Spinal cord (tissue), 10 donors: ENCODE data around the gene SHKBP1. TPM values are rescaled to one million over a fixed set of nuclear protein-coding genes. Genes with fewer than 3 reads are reported as not detected.

Experiments
- DNase-seq, 6 donors: peaks; one replicate each; pipeline versions ENCODE4 v3.0.0 to v3.0.0-alpha.2; 2013 to 2015; ENCODE audit warnings: low spot score in 6 of 6, low read depth in 4 of 6
- H3K27ac ChIP-seq: one replicate; pipeline ENCODE4 v1.5.1; 2013; ENCODE audit warnings: low read depth, low read length, control low read depth
- H3K27me3 ChIP-seq: one replicate; pipeline ENCODE4 v1.6.1; 2013; ENCODE audit warnings: low read length; ENCODE audit not compliant: control insufficient read depth, insufficient read depth
- H3K36me3 ChIP-seq: one replicate; pipeline ENCODE4 v1.6.1; 2013; ENCODE audit warnings: low read length; ENCODE audit not compliant: control insufficient read depth, insufficient read depth
- H3K4me1 ChIP-seq: one replicate; pipeline ENCODE4 v1.6.1; 2013; ENCODE audit warnings: low read length; ENCODE audit not compliant: control insufficient read depth, insufficient read depth
- H3K4me3 ChIP-seq: one replicate; pipeline ENCODE4 v1.5.1; 2013; ENCODE audit warnings: low read depth, low read length, control low read depth
- H3K9me3 ChIP-seq: one replicate; pipeline ENCODE4 v1.6.1; 2013; ENCODE audit warnings: low read length; ENCODE audit not compliant: control insufficient read depth, insufficient read depth
- WGBS: methylation state at CpG from one replicate; pipeline ENCODE4 v1.1.5; 2013; ENCODE audit warnings: missing lambda C conversion rate; ENCODE audit not compliant: insufficient coverage; 5-methylcytosine and 5-hydroxymethylcytosine counted together
- polyA plus RNA-seq, 2 donors: library from polyadenylated mRNA; unstranded; fragments of 120-200 nt; gene quantifications; one replicate each; pipeline ENCODE4 v1.2.1, GENCODE V29; 2013; ENCODE audit not compliant: insufficient read length in 2 of 2
- total RNA-seq, 2 donors: library from RNA; depleted of rRNA in 1 of 2; stranded (reverse); fragments of 120-200 nt in 1 of 2; fragments of >200 nt in 1 of 2; gene quantifications; one replicate each; pipeline versions ENCODE4 v1.2.3 to v1.2.4, GENCODE V29; 2013 to 2014
- donor health status: healthy.

Gene SHKBP1
- total and polyA plus RNA-seq, 4 donors: 9.6 to 43.1 (median 24.4) TPM

DNA sequence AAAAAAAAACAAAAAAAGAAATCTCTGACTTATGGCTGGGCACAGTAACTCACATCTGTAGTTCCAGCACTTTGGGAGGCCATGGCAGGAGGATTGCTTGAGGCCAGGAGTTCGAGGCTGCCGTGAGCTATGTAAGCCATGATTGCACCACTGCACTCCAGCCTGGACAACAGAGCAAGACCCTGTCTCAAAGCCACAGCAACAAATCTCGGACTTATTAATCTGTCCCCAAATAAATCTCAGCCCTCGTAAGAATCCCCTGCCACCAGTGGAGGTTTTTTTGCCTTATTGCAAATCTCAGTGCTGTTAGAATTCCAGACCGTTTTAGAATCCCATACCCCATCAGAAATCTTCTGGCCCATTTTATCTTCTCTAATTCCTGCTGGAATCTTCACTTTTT is 4.9 kb downstream of the SHKBP1 start:
- peaks cover 22% of the 10 kb centered on the region for H3K4me1 ChIP-seq
- H3K4me3 ChIP-seq: no peak overlapping the region
- H3K36me3 ChIP-seq: peaks cover 34% of the 10 kb centered on the region
- no peak for DNase-seq
- no peaks in the 10 kb centered on the region for H3K27me3 ChIP-seq
- WGBS: 98% methylated on average over 4 of the region's 5 CpGs
- no peak overlapping the region for H3K27ac ChIP-seq
- no peaks in the 10 kb centered on the region for H3K9me3 ChIP-seq

- H3K9me3 ChIP-seq: no peaks in the 10 kb centered on the region
- 92% methylated on average over 1 of the region's 2 CpGs for WGBS
- H3K27ac ChIP-seq: no peak overlapping the region
- no peak overlapping the region for H3K4me3 ChIP-seq
- DNase-seq: no peak
- H3K4me1 ChIP-seq: peaks cover 16% of the 10 kb centered on the region
- H3K36me3 ChIP-seq: peaks cover 42% of the 10 kb centered on the region
- H3K27me3 ChIP-seq: no peaks in the 10 kb centered on the region
Observed at GRCh38 chr19:40582467-40582866, 5.8 kb downstream of the SHKBP1 start.

DNA sequence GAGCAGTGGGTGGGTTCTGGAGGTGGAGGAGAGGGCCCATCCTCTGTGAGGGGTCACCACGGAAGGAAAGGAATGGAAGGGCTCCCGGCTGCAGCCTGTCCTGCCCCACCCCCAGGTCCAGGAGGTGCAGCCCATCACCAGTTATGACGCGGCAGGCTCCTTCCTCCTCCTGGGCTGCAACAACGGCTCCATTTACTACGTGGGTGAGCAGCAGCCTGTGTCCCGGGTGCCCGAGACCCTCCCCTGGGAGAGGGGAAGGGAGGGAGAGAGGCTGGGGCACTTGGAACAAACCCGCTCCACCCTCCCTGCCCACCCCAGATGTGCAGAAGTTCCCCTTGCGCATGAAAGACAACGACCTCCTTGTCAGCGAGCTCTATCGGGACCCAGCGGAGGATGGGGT is 6.6 kb downstream of the SHKBP1 start:
- Histone ChIP-seq H3K27ac (no peak overlapping the region), H3K9me3 (no peaks in the 10 kb centered on the region), H3K4me3 (no peak overlapping the region), H3K4me1 (peaks cover 14% of the 10 kb centered on the region), H3K36me3 (peaks cover 46% of the 10 kb centered on the region), H3K27me3 (no peaks in the 10 kb centered on the region)
- no peak for DNase-seq
- WGBS: 88% methylated on average over 9 of the region's 14 CpGs

GRCh38 chr19:40584007-40584406 is 7.3 kb downstream of the SHKBP1 start:
- Histone ChIP-seq H3K27me3 (no peaks in the 10 kb centered on the region), H3K9me3 (no peaks in the 10 kb centered on the region), H3K36me3 (peaks cover 53% of the 10 kb centered on the region), H3K27ac (no peak overlapping the region), H3K4me1 (peaks cover 14% of the 10 kb centered on the region), H3K4me3 (no peak overlapping the region)
- no CpG with 5 or more reads among the region's 5 CpGs for WGBS
- no peak for DNase-seq

- 94% methylated on average over 7 of the region's 11 CpGs for WGBS
Observed at GRCh38 chr19:40585241-40585981, 8.7 kb downstream of the SHKBP1 start.

DNA sequence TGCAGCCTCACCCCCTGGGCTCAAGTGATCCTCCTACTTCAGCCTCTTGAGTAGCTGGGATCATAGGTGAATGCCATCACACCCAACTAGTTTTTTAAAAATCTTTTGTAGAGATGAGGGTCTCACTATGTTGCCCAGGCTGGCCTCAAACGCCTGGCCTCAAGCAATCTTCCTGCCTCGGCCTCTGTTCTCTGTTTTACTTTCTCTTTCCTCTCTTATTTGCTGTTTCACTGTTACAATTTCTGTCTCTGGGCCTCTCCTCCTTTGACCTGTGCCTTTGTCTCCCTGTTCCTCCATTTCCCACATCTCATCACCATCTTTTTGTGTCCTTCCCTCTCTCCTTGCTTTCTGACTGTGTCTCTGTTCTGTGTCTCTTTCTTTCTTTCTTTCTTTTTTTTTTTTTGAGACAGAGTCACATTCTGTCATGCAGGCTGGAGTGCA is 9.3 kb downstream of the SHKBP1 start:
- Histone ChIP-seq H3K36me3 (peaks cover 62% of the 10 kb centered on the region), H3K4me3 (no peak overlapping the region), H3K9me3 (no peaks in the 10 kb centered on the region), H3K4me1 (peaks cover 14% of the 10 kb centered on the region), H3K27me3 (no peaks in the 10 kb centered on the region), H3K27ac (no peak overlapping the region)
- DNase-seq: no peak
- WGBS: 89% methylated on average over 2 of the region's 2 CpGs

More at GRCh38 chr19:40585241-40585981, 8.7 kb downstream of the SHKBP1 start:
- no peak overlapping the region for H3K4me3 ChIP-seq
- peaks cover 14% of the 10 kb centered on the region for H3K4me1 ChIP-seq
- H3K27me3 ChIP-seq: no peaks in the 10 kb centered on the region
- peaks cover 60% of the 10 kb centered on the region for H3K36me3 ChIP-seq
- no peaks in the 10 kb centered on the region for H3K9me3 ChIP-seq
- no peak for DNase-seq
- no peak overlapping the region for H3K27ac ChIP-seq

GRCh38 chr19:40586611-40587010 is 9.9 kb downstream of the SHKBP1 start:
- no peak overlapping the region for H3K27ac ChIP-seq
- no peaks in the 10 kb centered on the region for H3K9me3 ChIP-seq
- H3K36me3 ChIP-seq: peaks cover 64% of the 10 kb centered on the region
- WGBS: 96% methylated on average over 14 of the region's 14 CpGs
- no peak overlapping the region for H3K4me3 ChIP-seq
- no peaks in the 10 kb centered on the region for H3K27me3 ChIP-seq
- H3K4me1 ChIP-seq: peaks cover 14% of the 10 kb centered on the region
- DNase-seq: no peak

GRCh38 chr19:40588110-40588854 is 11.6 kb downstream of the SHKBP1 start:
- DNase-seq: no peak
- Histone ChIP-seq H3K27me3 (no peaks in the 10 kb centered on the region), H3K36me3 (peaks cover 49% of the 10 kb centered on the region), H3K4me1 (peaks cover 5% of the 10 kb centered on the region), H3K27ac (no peak overlapping the region), H3K9me3 (no peaks in the 10 kb centered on the region), H3K4me3 (no peak overlapping the region)
- 94% methylated on average over 19 of the region's 19 CpGs for WGBS

DNA sequence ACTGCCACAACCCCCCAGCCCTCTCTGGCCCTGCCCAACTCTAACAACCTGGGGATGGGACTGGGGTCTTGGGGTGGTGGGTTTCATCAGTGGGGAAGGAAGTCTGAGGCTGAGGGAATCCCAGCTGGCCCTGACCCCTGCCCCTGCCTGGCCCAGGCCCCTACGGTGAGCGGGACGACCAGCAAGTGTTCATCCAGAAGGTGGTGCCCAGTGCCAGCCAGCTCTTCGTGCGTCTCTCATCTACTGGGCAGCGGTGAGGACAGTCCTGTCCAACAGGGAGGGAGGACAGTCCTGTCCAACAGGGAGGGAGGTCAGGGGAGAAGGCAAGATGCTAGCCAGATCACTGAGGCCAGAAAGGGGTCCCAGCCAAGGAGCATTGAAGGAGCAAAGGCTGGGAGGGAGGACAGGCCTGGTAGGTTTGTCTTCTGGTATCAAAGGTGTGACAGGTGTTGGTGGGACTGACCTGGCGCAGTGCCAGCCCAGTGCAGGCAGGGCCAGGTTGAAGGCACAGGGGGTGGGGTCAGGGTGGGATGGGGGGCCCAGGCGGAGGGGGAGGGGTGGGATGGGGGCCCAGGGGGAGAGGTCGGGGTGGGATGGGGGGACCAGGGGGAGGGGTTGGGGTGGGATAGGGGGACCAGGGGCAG is 12.4 kb downstream of the SHKBP1 start:
- Histone ChIP-seq H3K36me3 (peaks cover 45% of the 10 kb centered on the region), H3K4me3 (no peak overlapping the region), H3K4me1 (peaks cover 5% of the 10 kb centered on the region), H3K27ac (no peak overlapping the region), H3K27me3 (no peaks in the 10 kb centered on the region), H3K9me3 (no peaks in the 10 kb centered on the region)
- no peak for DNase-seq
- WGBS: 92% methylated on average over 6 of the region's 9 CpGs
